Adrenal gland (tissue), 5 donors: Measurements from ENCODE around the gene MYO7A.
"Not testable (repeated sequence)": the region's sequence is repeated elsewhere in the genome, so short reads cannot be mapped to it uniquely, and the experiment has no call there.

Experiments used
- POLR2A ChIP-seq, 2 donors: fragments of 450-650 bp; IDR thresholded peaks; one replicate each; pipeline ENCODE4 v1.6.1; 2017; ENCODE audit warnings: antibody characterized with exemption in 2 of 2, mild to moderate bottlenecking in 2 of 2, moderate library complexity in 1 of 2
- TF ChIP-seq, protein P1 (sequence below), 6 experiments: fragments of 450-650 bp in 4 of 6; fragments of 200-600 bp in 2 of 6; sonication (generic) in 1 of 6; IDR thresholded peaks; 1 replicate in 5 of 6; 2 replicates in 1 of 6; pipeline versions ENCODE4 v1.5.1 to v1.8.0; 2016 to 2021; ENCODE audit warnings: antibody characterized with exemption in 6 of 6, mild to moderate bottlenecking in 2 of 6, moderate library complexity in 1 of 6
- donor health status: DM: no; HTN: no; CAD: no.

DNA sequence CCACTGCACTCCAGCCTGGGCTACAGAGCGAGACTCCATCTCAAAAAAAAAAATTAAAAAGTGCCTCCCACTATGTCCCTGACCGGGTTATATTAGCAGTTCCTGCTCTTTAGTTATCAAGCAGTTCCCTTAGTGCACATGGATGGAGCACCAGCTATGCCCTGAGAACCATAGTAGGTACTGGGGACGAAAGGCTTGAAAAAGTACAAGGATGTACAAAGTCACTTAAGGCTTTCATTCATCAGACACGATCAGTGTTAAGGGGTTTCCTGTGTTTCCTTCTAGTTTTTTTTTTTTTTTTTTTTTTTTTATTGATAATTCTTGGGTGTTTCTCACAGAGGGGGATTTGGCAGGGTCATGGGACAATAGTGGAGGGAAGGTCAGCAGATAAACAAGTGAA is 30.9 kb upstream of the MYO7A start:
- not testable (repeated sequence) for TF ChIP-seq POLR2A (IDR thresholded peaks at IDR 0.05)
- TF ChIP-seq, protein P1, sequence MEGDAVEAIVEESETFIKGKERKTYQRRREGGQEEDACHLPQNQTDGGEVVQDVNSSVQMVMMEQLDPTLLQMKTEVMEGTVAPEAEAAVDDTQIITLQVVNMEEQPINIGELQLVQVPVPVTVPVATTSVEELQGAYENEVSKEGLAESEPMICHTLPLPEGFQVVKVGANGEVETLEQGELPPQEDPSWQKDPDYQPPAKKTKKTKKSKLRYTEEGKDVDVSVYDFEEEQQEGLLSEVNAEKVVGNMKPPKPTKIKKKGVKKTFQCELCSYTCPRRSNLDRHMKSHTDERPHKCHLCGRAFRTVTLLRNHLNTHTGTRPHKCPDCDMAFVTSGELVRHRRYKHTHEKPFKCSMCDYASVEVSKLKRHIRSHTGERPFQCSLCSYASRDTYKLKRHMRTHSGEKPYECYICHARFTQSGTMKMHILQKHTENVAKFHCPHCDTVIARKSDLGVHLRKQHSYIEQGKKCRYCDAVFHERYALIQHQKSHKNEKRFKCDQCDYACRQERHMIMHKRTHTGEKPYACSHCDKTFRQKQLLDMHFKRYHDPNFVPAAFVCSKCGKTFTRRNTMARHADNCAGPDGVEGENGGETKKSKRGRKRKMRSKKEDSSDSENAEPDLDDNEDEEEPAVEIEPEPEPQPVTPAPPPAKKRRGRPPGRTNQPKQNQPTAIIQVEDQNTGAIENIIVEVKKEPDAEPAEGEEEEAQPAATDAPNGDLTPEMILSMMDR (IDR thresholded peaks at IDR 0.05) = not testable (repeated sequence)
